ENCODE data around the gene RSPO3. TPM values are rescaled to one million over a fixed set of nuclear protein-coding genes. Genes with fewer than 3 reads are reported as not detected.

The RSPO3 gene
- total RNA-seq, 1 donor from 2014 or later, result 0.22 TPM

- Mint-ChIP-seq H3K27ac (ENCODE audit: unreplicated experiment) (no peak overlapping the region), H3K36me3 (ENCODE audit: low read depth) (no peaks in the 10 kb centered on the region), H3K27me3 (ENCODE audit: low read depth) (peaks cover 5% of the 10 kb centered on the region), H3K4me3 (ENCODE audit: unreplicated experiment) (no peak overlapping the region), H3K4me1 (ENCODE audit: low read depth) (peaks cover 15% of the 10 kb centered on the region), H3K9me3 (ENCODE audit: low read depth) (no peaks in the 10 kb centered on the region)
- TF ChIP-seq CTCF (IDR thresholded peaks at IDR 0.05), result no peak
- DNase-seq (ENCODE audit: low spot score), result no peak
Observed at GRCh38 chr6:127198549-127198948, 80.1 kb downstream of the RSPO3 start.

GRCh38 chr6:127199470-127199869, 81.0 kb downstream of the RSPO3 start:
- Mint-ChIP-seq H3K27ac (ENCODE audit: unreplicated experiment) (no peak overlapping the region), H3K36me3 (ENCODE audit: low read depth) (no peaks in the 10 kb centered on the region), H3K4me3 (ENCODE audit: unreplicated experiment) (no peak overlapping the region), H3K9me3 (ENCODE audit: low read depth) (no peaks in the 10 kb centered on the region), H3K27me3 (ENCODE audit: low read depth) (peaks cover 8% of the 10 kb centered on the region), H3K4me1 (ENCODE audit: low read depth) (peaks cover 15% of the 10 kb centered on the region)
- TF ChIP-seq CTCF (IDR thresholded peaks at IDR 0.05), result no peak
- no peak for DNase-seq (ENCODE audit: low spot score)

GRCh38 chr6:127200114-127200513, 81.6 kb downstream of the RSPO3 start:
- H3K9me3 Mint-ChIP-seq (ENCODE audit: low read depth), result no peaks in the 10 kb centered on the region
- DNase-seq (ENCODE audit: low spot score), result no peak
- no peak overlapping the region for H3K27ac Mint-ChIP-seq (ENCODE audit: unreplicated experiment)
- no peak overlapping the region for H3K4me3 Mint-ChIP-seq (ENCODE audit: unreplicated experiment)
- no peak for TF ChIP-seq CTCF (IDR thresholded peaks at IDR 0.05)
- no peaks in the 10 kb centered on the region for H3K36me3 Mint-ChIP-seq (ENCODE audit: low read depth)
- H3K27me3 Mint-ChIP-seq (ENCODE audit: low read depth), result peaks cover 8% of the 10 kb centered on the region
- peaks cover 15% of the 10 kb centered on the region for H3K4me1 Mint-ChIP-seq (ENCODE audit: low read depth)

- no peak for TF ChIP-seq CTCF (IDR thresholded peaks at IDR 0.05)
- Mint-ChIP-seq H3K36me3 (ENCODE audit: low read depth) (no peaks in the 10 kb centered on the region), H3K27me3 (ENCODE audit: low read depth) (peaks cover 8% of the 10 kb centered on the region), H3K4me3 (ENCODE audit: unreplicated experiment) (no peak overlapping the region), H3K4me1 (ENCODE audit: low read depth) (peaks cover 15% of the 10 kb centered on the region), H3K27ac (ENCODE audit: unreplicated experiment) (no peak overlapping the region), H3K9me3 (ENCODE audit: low read depth) (no peaks in the 10 kb centered on the region)
- DNase-seq (ENCODE audit: low spot score), result no peak
Observed at GRCh38 chr6:127201321-127201720, 82.8 kb downstream of the RSPO3 start.

- H3K27me3 Mint-ChIP-seq (ENCODE audit: low read depth), result peaks cover 7% of the 10 kb centered on the region
- no peak overlapping the region for H3K27ac Mint-ChIP-seq (ENCODE audit: unreplicated experiment)
- no peak overlapping the region for H3K4me3 Mint-ChIP-seq (ENCODE audit: unreplicated experiment)
- no peak for DNase-seq (ENCODE audit: low spot score)
- H3K36me3 Mint-ChIP-seq (ENCODE audit: low read depth), result no peaks in the 10 kb centered on the region
- no peaks in the 10 kb centered on the region for H3K9me3 Mint-ChIP-seq (ENCODE audit: low read depth)
- H3K4me1 Mint-ChIP-seq (ENCODE audit: low read depth), result peaks cover 25% of the 10 kb centered on the region
- TF ChIP-seq CTCF (IDR thresholded peaks at IDR 0.05), result no peak
Observed at GRCh38 chr6:127202676-127203075, 84.2 kb downstream of the RSPO3 start.

Measured in chondrocyte (in vitro differentiated cells).